GM12878 (cell line): ENCODE measurements around the gene TFAP2B. TPM values are rescaled to one million over a fixed set of nuclear protein-coding genes. Genes with fewer than 3 reads are reported as not detected.

Source experiments
- ATAC-seq: fragments of 200-7000 bp; cut with Tn5 transposase; 3 replicates; pipeline ENCODE4 v1.9.1; 2020; ENCODE audit warnings: mild to moderate bottlenecking, moderate library complexity
- BruUV-seq: library from RNA; stranded (reverse); fragments of 400-500 nt; replicated peaks from 2 replicates; lab custom pipeline; 2021; lab: Mats Ljungman, UMichigan
- CTCF ChIA-PET: fragments of 300-600 bp; sonication (Branson Sonifier 250); formaldehyde crosslinking; extraction: SDS; loops from one replicate; lab custom pipeline; 2021; ENCODE audit warnings: inconsistent platforms; lab: Yijun Ruan, JAX
- POLR2A ChIA-PET: fragments of 350-600 bp; formaldehyde crosslinking; extraction: SDS; loops from one replicate; lab custom pipeline; 2021; ENCODE audit warnings: inconsistent platforms; lab: Charles Lee
- RAD21 ChIA-PET: fragments of 300-600 bp; sonication (Branson Sonifier 250); formaldehyde crosslinking; loops from one replicate; lab custom pipeline; 2023; ENCODE audit warnings: antibody characterized with exemption; ENCODE audit not compliant: unreplicated experiment; lab: Charles Lee
- SMC1A ChIA-PET: fragments of 300-600 bp; sonication (Branson Sonifier 250); formaldehyde crosslinking; loops from one replicate; lab custom pipeline; 2023; ENCODE audit not compliant: unreplicated experiment, uncharacterized antibody; lab: Charles Lee
- DNase-seq: peaks from one replicate; pipeline ENCODE4 v3.0.0-alpha.2; 2011; ENCODE audit warnings: low read depth, low spot score
- FAIRE-seq: peaks from 3 replicates; lab custom pipeline; 2011; peaks lifted over from hg19 to GRCh38; lab: Jason Lieb, UNC
- H2AFZ ChIP-seq: 2 replicates; pipeline ENCODE4 v1.6.0; 2011; ENCODE audit warnings: low read depth, low read length, control low read depth; ENCODE audit not compliant: control insufficient read depth
- H3K27ac ChIP-seq: 2 replicates; pipeline ENCODE4 v1.5.1; 2011; ENCODE audit warnings: control low read depth; ENCODE audit not compliant: control insufficient read depth, insufficient read depth
- H3K27me3 ChIP-seq, 2 experiments: replicated peaks in 1 of 2; 2 replicates each; pipeline versions ENCODE4 v1.6.0 to v1.6.1; 2011; ENCODE audit warnings: low read length in 1 of 2; ENCODE audit not compliant: control insufficient read depth in 2 of 2, insufficient read depth in 2 of 2
- H3K36me3 ChIP-seq, 2 experiments: 2 replicates each; pipeline ENCODE4 v1.5.1; 2011; ENCODE audit warnings: low read length in 1 of 2; ENCODE audit not compliant: control insufficient read depth in 2 of 2, insufficient read depth in 2 of 2
- H3K4me1 ChIP-seq: 2 replicates; pipeline ENCODE4 v1.6.1; 2011; ENCODE audit warnings: mild to moderate bottlenecking, low read length, moderate library complexity, mixed read lengths; ENCODE audit not compliant: control insufficient read depth, insufficient read depth
- H3K4me2 ChIP-seq: 2 replicates; pipeline ENCODE4 v1.6.0; 2011; ENCODE audit warnings: control low read depth; ENCODE audit not compliant: control insufficient read depth, insufficient read depth
- H3K4me3 ChIP-seq: fragments of 200-600 bp; sonication (generic); 2 replicates; pipeline ENCODE4 v1.5.1; 2016
- H3K79me2 ChIP-seq: 2 replicates; pipeline ENCODE4 v1.6.0; 2011; ENCODE audit warnings: low read length; ENCODE audit not compliant: control insufficient read depth, insufficient read depth
- H3K9ac ChIP-seq: 2 replicates; pipeline ENCODE4 v1.8.0; 2011; ENCODE audit warnings: low read length, control low read depth, mixed read lengths; ENCODE audit not compliant: control insufficient read depth, insufficient read depth
- H3K9me3 ChIP-seq: replicated peaks from 3 replicates; pipeline ENCODE4 v1.5.1; 2011; ENCODE audit warnings: mild to moderate bottlenecking, low read length; ENCODE audit not compliant: control insufficient read depth, insufficient read depth
- H4K20me1 ChIP-seq: 2 replicates; pipeline ENCODE4 v1.6.0; 2011; ENCODE audit not compliant: control insufficient read depth, insufficient read depth
- BHLHE40 ChIP-seq, 2 experiments: fragments of 450-650 bp in 1 of 2; IDR thresholded peaks; 2 replicates each; pipeline ENCODE4 v1.6.1; 2011 to 2017; ENCODE audit warnings: low read depth in 2 of 2, borderline replicate concordance in 1 of 2, improper control_type of control experiment in 1 of 2, low read length in 1 of 2, mild to moderate bottlenecking in 1 of 2
- FOXK2 ChIP-seq: fragments of 450-650 bp; IDR thresholded peaks from 2 replicates; pipeline ENCODE4 v1.6.1; 2017; ENCODE audit warnings: mild to moderate bottlenecking, moderate library complexity
- GABPA ChIP-seq: IDR thresholded peaks from 2 replicates; pipeline ENCODE4 v1.6.1; 2014; ENCODE audit warnings: antibody characterized with exemption, low read depth, mild to moderate bottlenecking, inconsistent platforms
- KLF5 ChIP-seq: fragments of 450-650 bp; IDR thresholded peaks from 2 replicates; pipeline ENCODE4 v1.6.1; 2014; ENCODE audit warnings: mild to moderate bottlenecking; ENCODE audit not compliant: partially characterized antibody
- NFYA ChIP-seq: IDR thresholded peaks from 2 replicates; pipeline ENCODE4 v1.6.1; 2011; ENCODE audit warnings: low read depth, mild to moderate bottlenecking, low read length, improper control_type of control experiment, borderline replicate concordance
- SP1 ChIP-seq: IDR thresholded peaks from one replicate; pipeline ENCODE4 v1.6.1; 2011; ENCODE audit warnings: low read depth, low read length
- ZNF274 ChIP-seq: IDR thresholded peaks from one replicate; pipeline ENCODE4 v1.8.0; 2011; ENCODE audit not compliant: insufficient read length, insufficient read depth
- ZZZ3 ChIP-seq: IDR thresholded peaks from 2 replicates; pipeline ENCODE4 v1.6.1; 2011; ENCODE audit warnings: low read depth; ENCODE audit not compliant: control insufficient read depth, insufficient read length
- WGBS: methylation state at CpG from one replicate; pipeline ENCODE4 v1.1.6; 2016; ENCODE audit warnings: low lambda C conversion rate; ENCODE audit not compliant: insufficient replicate concordance, insufficient coverage; ENCODE audit errors: missing lambda C conversion rate; 5-methylcytosine and 5-hydroxymethylcytosine counted together
- in situ Hi-C: fragments of 300-500 bp; cut with MboI; formaldehyde crosslinking; loops from 9 replicates; pipeline ENCODE4 v1.14.3; 2018; ENCODE audit warnings: mixed read lengths
- intact Hi-C: fragments of 100-400 bp; cut with micrococcal nuclease; formaldehyde crosslinking; loops from one replicate; pipeline ENCODE4 v1.14.2; 2022; ENCODE audit not compliant: unreplicated experiment
- polyA plus RNA-seq, 11 experiments: library from polyadenylated mRNA; depleted of rRNA in 4 of 11; unstranded in 6 of 11; stranded (reverse) in 5 of 11; fragments of >200 nt; fragmentation: Nextera tagmentation in 4 of 11; fragmentation: Illumina TruSeq in 1 of 11; extraction: Ambion mirVana in 4 of 11; extraction: Trizol in 1 of 11; gene quantifications; 1 replicate in 1 of 11; 2 replicates in 10 of 11; pipeline versions ENCODE4 v1.2.1 to v1.2.3, GENCODE V29; 2011 to 2016; ENCODE audit warnings: inconsistent platforms in 2 of 11, missing spikeins in 2 of 11, low read depth in 1 of 11
- total RNA-seq, 4 experiments: library from RNA; depleted of rRNA in 3 of 4; stranded (reverse); fragments of >200 nt in 3 of 4; fragmentation: Illumina TruSeq in 1 of 4; extraction: Trizol in 1 of 4; gene quantifications; 2 replicates each; pipeline versions ENCODE4 v1.2.1 to v1.2.3, GENCODE V29; 2013 to 2021
- TF ChIP-seq, protein P1 (sequence below): fragments of 450-650 bp; formaldehyde crosslinking; IDR thresholded peaks from 2 replicates; pipeline ENCODE4 v1.4.0; 2020; ENCODE audit warnings: mild to moderate bottlenecking, moderate library complexity
- TF ChIP-seq, protein P2 (sequence below): fragments of 450-650 bp; IDR thresholded peaks from 2 replicates; pipeline ENCODE4 v1.6.1; 2017; ENCODE audit warnings: mild to moderate bottlenecking, moderate library complexity
- TF ChIP-seq, protein P3 (sequence below): fragments of 450-650 bp; IDR thresholded peaks from 2 replicates; pipeline ENCODE4 v1.6.1; 2017; ENCODE audit warnings: mild to moderate bottlenecking
- TF ChIP-seq, protein P4 (sequence below): fragments of 450-650 bp; IDR thresholded peaks from 2 replicates; pipeline ENCODE4 v1.6.1; 2017; ENCODE audit warnings: low read depth, mild to moderate bottlenecking, moderate library complexity

Gene TFAP2B
- total and polyA plus RNA-seq, 10 of the 15 experiments (the other 5 are each of a cell fraction or from before 2014, with no cell fraction given): 0.03 to 0.15 (median 0.07) TPM; not detected in 5

DNA sequence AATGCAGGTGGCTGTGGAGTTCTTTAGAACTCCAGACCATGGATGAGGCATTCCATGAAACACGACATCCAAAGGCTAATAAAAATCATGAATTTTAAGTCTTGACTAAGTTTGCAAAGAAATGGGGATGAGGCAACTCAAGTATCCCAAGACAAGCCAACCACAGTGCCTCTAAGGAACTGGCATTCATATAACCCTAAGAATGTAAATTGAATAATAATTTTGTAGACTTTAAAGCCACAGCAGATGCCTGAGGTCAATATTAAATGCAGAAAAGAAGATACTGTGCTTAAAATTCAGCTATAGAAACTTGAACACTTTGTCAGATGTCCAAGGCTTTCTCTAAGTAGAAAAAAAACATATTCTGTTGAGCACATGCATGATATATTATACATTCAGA lies 54.5 kb downstream of the TFAP2B start:
- no peaks in the 10 kb centered on the region for H3K4me1 ChIP-seq
- H3K4me2 ChIP-seq: no peak overlapping the region
- BruUV-seq: no TSS peak
- no peaks in the 10 kb centered on the region for H3K27me3 ChIP-seq
- no peaks in the 10 kb centered on the region for H3K79me2 ChIP-seq
- H3K36me3 ChIP-seq: no peaks in the 10 kb centered on the region
- H3K9ac ChIP-seq: no peak overlapping the region
- DNase-seq: no peak
- no peak for FAIRE-seq
- H3K27ac ChIP-seq: no peak overlapping the region
- H3K4me3 ChIP-seq: no peak overlapping the region
- RAD21 ChIA-PET: no interaction called here
- no peak overlapping the region for H2AFZ ChIP-seq
- CTCF ChIA-PET: no interaction called here
- POLR2A ChIA-PET: no interaction called here
- WGBS: 8% methylated on average over 1 of the region's 1 CpG
- intact Hi-C loops (no loop called here), in situ Hi-C loops (no loop called here)
- SMC1A ChIA-PET: no interaction called here
- ATAC-seq: no peak
- no peaks in the 10 kb centered on the region for H4K20me1 ChIP-seq
- TF ChIP-seq KLF5 (no peak), SP1 (no peak), BHLHE40 (IDR thresholded peaks at IDR 0.05; ENCODE audit: borderline replicate concordance in 1 of 2, low read depth in 2 of 2, low read length in 1 of 2) (no peak), NFYA (no peak), ZNF274 (no peak), ZZZ3 (no peak), GABPA (no peak), FOXK2 (no peak)
- TF ChIP-seq, protein P1, sequence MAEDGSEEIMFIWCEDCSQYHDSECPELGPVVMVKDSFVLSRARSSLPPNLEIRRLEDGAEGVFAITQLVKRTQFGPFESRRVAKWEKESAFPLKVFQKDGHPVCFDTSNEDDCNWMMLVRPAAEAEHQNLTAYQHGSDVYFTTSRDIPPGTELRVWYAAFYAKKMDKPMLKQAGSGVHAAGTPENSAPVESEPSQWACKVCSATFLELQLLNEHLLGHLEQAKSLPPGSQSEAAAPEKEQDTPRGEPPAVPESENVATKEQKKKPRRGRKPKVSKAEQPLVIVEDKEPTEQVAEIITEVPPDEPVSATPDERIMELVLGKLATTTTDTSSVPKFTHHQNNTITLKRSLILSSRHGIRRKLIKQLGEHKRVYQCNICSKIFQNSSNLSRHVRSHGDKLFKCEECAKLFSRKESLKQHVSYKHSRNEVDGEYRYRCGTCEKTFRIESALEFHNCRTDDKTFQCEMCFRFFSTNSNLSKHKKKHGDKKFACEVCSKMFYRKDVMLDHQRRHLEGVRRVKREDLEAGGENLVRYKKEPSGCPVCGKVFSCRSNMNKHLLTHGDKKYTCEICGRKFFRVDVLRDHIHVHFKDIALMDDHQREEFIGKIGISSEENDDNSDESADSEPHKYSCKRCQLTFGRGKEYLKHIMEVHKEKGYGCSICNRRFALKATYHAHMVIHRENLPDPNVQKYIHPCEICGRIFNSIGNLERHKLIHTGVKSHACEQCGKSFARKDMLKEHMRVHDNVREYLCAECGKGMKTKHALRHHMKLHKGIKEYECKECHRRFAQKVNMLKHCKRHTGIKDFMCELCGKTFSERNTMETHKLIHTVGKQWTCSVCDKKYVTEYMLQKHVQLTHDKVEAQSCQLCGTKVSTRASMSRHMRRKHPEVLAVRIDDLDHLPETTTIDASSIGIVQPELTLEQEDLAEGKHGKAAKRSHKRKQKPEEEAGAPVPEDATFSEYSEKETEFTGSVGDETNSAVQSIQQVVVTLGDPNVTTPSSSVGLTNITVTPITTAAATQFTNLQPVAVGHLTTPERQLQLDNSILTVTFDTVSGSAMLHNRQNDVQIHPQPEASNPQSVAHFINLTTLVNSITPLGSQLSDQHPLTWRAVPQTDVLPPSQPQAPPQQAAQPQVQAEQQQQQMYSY (CRISPR knock-in tag): no peak
- TF ChIP-seq, protein P2, sequence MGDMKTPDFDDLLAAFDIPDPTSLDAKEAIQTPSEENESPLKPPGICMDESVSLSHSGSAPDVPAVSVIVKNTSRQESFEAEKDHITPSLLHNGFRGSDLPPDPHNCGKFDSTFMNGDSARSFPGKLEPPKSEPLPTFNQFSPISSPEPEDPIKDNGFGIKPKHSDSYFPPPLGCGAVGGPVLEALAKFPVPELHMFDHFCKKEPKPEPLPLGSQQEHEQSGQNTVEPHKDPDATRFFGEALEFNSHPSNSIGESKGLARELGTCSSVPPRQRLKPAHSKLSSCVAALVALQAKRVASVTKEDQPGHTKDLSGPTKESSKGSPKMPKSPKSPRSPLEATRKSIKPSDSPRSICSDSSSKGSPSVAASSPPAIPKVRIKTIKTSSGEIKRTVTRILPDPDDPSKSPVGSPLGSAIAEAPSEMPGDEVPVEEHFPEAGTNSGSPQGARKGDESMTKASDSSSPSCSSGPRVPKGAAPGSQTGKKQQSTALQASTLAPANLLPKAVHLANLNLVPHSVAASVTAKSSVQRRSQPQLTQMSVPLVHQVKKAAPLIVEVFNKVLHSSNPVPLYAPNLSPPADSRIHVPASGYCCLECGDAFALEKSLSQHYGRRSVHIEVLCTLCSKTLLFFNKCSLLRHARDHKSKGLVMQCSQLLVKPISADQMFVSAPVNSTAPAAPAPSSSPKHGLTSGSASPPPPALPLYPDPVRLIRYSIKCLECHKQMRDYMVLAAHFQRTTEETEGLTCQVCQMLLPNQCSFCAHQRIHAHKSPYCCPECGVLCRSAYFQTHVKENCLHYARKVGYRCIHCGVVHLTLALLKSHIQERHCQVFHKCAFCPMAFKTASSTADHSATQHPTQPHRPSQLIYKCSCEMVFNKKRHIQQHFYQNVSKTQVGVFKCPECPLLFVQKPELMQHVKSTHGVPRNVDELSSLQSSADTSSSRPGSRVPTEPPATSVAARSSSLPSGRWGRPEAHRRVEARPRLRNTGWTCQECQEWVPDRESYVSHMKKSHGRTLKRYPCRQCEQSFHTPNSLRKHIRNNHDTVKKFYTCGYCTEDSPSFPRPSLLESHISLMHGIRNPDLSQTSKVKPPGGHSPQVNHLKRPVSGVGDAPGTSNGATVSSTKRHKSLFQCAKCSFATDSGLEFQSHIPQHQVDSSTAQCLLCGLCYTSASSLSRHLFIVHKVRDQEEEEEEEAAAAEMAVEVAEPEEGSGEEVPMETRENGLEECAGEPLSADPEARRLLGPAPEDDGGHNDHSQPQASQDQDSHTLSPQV: no peak
- TF ChIP-seq, protein P3, sequence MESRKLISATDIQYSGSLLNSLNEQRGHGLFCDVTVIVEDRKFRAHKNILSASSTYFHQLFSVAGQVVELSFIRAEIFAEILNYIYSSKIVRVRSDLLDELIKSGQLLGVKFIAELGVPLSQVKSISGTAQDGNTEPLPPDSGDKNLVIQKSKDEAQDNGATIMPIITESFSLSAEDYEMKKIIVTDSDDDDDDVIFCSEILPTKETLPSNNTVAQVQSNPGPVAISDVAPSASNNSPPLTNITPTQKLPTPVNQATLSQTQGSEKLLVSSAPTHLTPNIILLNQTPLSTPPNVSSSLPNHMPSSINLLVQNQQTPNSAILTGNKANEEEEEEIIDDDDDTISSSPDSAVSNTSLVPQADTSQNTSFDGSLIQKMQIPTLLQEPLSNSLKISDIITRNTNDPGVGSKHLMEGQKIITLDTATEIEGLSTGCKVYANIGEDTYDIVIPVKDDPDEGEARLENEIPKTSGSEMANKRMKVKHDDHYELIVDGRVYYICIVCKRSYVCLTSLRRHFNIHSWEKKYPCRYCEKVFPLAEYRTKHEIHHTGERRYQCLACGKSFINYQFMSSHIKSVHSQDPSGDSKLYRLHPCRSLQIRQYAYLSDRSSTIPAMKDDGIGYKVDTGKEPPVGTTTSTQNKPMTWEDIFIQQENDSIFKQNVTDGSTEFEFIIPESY: no peak
- TF ChIP-seq, protein P4, sequence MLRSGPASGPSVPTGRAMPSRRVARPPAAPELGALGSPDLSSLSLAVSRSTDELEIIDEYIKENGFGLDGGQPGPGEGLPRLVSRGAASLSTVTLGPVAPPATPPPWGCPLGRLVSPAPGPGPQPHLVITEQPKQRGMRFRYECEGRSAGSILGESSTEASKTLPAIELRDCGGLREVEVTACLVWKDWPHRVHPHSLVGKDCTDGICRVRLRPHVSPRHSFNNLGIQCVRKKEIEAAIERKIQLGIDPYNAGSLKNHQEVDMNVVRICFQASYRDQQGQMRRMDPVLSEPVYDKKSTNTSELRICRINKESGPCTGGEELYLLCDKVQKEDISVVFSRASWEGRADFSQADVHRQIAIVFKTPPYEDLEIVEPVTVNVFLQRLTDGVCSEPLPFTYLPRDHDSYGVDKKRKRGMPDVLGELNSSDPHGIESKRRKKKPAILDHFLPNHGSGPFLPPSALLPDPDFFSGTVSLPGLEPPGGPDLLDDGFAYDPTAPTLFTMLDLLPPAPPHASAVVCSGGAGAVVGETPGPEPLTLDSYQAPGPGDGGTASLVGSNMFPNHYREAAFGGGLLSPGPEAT: no peak
- no peaks in the 10 kb centered on the region for H3K9me3 ChIP-seq
